GM19463 (cell line): ENCODE measurements around the gene SLC5A9.
A peak's percentile ranks its signal among the peaks of the same experiment; 100 is the strongest.

Experiments used
- ATAC-seq: cut with Tn5 transposase; IDR thresholded peaks from one replicate; pipeline ENCODE4 v1.9.1; 2021; ENCODE audit warnings: mild to moderate bottlenecking, moderate library complexity; ENCODE audit not compliant: unreplicated experiment

SLC5A9 gene

DNA sequence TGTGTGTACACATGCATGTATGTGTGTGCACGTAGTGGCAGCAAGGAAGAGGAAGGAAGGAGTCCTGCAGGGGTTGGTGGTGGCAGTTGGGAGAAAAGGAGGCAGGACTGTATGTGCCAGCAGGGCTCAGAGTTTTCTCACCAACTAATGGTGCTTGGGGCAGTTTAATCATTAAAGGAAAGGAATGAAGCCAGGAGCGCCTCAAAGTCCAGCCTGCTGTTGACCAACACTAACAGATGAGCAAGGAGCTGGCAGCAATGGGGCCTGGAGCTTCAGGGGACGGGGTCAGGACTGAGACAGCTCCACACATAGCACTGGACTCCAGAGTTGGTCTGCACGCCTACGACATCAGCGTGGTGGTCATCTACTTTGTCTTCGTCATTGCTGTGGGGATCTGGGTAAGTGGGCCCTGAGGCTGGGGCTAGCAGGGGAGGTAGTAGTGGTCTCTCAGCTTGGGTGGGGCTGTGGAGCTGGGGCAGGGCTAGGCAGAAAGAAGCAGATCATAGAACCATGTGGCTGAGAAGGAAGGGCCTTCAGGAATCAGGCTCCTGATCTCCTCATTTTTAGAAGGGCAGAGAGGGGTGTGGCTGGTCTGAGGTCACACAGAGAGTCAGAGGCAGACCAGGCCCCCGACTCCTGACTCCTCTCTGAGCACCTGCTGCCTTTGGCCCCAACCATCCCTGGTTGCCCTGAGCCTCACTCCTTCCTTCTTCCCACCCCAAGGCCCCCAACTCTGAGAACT is at the start of gene SLC5A9:
Gene SLC5A9 (plus strand): TSS at position 216 of the 742 bp plus-strand sequence. CDS start 21 bp downstream, at position 237.
- ATAC-seq, result no peak

DNA sequence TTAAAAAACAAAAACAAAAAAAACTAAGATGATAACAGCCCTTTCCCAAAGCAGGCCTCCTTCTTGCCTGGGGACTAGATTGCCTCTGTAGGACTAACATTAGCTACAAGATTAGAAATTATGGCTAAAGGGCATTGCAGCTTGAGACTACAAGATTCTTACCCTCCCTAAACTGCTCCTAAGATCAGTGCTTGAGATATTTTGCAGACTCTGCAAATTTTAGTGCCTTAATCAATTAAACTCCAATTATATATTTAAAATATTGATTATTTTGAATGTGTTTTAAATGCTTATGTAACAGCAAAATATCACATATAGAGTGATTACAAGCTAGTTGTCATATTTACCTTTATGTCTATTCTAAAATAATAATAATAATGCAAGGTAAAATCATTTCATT is 47.4 kb upstream of the SLC5A9 start:
- ATAC-seq, result no peak

GRCh38 chr1:48177257-48177656 is 45.3 kb upstream of the SLC5A9 start:
- no peak for ATAC-seq

DNA sequence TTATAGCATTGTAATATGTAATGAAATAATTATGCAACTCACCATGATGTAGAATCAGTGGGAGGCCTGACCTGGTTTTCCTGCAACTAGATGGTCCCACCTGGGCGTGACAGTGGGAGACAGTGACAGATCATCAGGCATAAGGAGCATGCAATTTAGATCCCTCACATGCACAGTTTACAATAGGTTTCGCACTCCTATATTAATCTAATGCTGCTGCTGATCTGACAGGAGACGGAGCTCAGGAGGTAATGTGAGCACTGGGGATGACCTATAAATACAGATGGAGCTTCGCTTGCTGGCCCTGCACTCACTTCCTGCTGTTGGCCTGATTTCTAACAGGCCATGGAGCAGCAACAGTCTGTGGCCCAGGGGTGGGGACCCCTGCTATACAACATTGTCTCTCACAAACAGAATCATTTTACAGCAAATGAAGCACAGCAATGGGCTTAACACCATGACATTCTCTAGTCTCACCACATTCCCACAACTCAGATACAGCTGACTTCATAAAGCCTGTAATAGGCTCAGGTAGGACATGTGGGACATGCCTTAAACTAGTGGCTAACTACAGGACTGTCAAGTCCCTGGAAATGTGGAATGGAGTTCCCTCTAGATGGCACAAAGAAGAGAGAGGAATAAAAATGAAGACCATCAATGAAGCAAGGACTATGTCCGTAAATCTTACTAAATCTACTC is 40.7 kb upstream of the SLC5A9 start:
- ATAC-seq, result peak; percentile 8

DNA sequence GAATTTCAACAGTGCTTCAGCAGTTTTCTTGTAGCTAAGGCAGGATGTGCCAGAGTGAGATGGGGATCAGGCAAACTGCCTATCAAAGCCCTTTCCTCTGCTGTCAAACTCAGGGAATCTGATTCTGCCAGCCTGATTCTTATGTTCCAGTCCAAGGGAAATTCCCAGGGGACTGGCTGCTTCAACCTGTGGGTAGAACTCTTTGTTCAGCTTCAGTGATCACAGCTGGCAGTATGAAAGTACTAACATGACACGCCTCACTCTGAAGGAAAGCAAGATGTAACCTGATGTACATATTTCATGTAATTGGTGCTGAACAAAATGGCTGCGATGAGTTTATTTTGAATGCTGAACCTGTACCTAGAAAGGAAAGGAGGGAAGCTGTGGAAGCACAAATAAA is 40.1 kb upstream of the SLC5A9 start:
- peak; percentile 91 for ATAC-seq

DNA sequence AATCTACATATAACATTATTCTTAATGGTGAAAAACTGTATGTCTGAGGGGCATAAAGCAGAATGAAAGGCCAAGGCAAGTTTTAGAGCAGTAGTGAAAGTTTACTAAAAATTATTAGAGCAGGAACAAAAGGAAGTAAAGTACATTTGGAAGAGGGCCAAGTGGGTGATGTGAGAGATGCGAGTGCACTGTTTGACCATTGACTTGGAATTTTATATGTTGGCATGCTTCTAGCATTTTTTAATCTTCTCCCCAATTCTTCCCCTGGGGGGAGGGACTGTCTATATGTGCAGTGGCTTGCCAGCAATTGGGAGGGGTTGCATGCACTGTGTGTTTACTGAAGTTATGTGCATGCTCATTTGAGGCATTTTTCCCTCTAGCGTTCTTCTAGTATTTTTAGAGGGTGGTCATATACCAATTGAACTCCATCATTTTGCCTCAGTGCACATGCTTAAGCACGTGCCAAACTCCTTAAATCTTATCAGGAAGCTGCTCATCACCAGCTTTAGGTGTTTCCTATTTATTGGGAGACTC is 36.1 kb upstream of the SLC5A9 start:
- ATAC-seq, result no peak

- no peak for ATAC-seq
Measured at GRCh38 chr1:48187969-48188563, 34.5 kb upstream of the SLC5A9 start.

DNA sequence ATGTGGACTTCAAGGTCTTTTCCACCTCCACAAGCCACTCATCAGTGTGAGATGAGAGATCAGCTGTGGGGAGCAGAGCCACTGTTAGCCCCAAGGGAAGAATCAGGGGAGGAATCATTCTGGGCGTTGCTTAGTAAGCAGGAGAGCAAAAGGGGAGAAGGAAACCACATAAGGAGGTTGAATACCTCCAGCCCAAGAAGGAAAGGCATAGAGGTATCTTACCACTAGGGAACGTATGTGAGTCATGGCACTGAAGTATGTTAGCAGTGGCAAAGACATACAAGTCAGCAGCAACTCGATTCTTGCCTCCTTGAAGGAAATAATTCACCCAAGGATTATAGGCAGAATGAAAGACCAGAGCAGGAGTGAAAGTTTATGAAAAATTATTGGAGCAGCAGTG is 31.6 kb upstream of the SLC5A9 start:
- ATAC-seq, result no peak

GRCh38 chr1:48194801-48195200 is 27.7 kb upstream of the SLC5A9 start:
- ATAC-seq, result no peak

DNA sequence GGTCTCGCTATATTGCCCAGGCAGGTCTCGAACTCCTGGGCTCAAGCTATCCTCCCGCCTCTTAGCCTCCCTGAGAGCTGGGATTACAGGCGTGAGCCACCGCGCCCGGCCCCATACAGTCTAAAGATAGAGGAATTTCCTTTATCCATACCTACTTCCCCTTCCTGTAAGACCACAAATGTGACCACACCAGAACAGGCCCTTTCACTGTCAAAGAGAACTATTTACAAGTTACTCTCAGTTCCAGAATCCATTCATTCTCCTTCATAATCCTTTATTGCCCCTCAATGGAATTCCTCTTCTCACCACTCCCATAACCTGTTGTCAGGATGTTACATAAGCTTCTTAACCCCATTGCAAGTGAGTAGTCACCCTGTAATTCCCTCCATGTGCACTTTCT is 26.3 kb upstream of the SLC5A9 start:
- ATAC-seq, result no peak

GRCh38 chr1:48198970-48199369 is 23.5 kb upstream of the SLC5A9 start:
- ATAC-seq, result no peak

DNA sequence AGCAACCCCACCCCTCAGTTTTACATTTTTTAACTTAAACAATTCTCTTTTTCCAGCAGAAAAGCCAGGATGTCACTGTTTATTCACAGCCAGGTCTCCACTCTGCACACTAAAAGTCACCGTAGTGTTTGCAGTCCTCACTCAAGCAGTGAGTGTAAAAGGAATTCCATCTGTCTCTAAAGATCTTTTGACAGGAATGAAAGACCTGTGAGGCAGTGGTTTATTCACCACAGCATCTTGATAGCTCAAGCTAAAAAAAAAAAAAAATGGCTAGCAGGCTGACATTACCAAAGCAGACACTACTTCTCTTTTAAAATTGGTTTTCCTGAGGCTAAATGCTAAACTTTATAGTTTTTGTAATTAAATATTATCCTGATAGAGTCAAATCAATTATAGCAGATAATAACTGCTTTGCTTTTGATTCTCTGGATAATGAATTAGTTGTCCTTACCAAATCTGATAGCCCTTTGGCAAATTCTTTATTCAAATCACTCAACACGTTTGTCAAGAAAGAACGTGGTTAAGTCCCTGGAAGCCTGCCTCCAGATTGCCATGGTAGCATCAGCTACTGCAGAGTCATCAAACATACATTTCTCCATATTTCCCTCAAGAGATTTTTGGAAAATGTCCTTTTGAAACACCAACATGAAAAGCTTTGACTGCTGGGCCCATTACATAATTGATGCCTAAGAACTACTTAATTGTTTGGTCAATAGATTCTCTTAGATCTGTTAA is 22.2 kb upstream of the SLC5A9 start:
- no peak for ATAC-seq

DNA sequence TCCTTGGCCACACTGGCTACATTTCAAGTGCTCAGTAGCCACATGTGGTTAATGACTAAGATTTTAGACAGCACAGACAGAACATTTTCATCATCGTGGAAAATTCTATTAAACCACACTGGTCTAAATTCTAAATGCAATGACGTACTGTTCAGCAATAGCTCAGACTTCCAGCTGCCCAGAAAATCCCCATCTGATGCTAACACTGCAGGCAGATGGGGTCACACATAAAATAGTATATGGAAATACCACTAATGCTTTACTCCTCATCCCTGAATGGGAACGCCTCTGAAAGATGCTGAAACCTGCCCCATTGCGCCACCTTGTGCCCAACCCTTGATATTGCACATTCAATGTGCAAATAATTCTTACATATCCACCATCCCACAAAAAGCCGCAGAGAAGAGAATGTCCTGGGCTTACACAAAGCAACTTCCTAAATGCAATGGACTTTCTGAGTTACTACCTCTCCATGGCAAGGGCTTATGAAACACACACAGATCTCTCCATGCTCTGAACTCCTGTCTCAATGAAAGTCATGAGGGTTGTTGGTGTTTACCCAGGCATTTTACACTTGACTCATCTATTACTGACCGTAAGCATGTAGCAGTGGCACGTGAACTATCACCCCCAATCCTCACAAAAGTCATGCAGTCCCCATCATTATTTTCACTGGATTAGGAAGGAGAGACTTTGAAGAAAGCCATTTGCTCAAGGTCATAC is 20.3 kb upstream of the SLC5A9 start:
- ATAC-seq, result no peak

DNA sequence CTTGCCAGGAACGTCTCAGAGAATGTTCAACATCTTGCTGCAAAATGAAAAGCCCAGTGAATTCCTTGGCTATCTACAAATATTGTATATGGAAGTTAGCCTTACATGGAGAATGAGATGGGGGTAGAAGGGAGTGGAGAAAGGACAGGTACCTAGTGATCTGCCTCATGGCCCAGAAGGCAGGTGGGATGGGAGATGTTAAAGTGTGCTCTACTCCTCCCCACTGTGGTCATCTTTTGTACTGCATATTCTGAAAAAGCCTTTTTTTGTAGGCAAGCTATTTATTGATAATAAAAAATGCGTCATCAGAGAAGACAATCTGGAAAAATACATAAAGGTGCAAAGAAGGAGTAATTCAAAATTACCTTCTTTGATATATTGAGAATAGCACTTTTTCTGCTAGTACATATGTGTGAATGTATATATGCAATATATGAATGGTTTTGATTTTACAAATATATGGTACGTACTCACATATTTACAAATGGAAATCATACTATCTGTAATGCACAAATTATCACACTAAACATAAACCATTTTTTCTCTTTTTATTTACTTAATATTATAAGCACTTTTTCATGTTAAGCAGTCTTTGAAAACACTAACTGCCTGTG is 19.1 kb upstream of the SLC5A9 start:
- ATAC-seq, result no peak

DNA sequence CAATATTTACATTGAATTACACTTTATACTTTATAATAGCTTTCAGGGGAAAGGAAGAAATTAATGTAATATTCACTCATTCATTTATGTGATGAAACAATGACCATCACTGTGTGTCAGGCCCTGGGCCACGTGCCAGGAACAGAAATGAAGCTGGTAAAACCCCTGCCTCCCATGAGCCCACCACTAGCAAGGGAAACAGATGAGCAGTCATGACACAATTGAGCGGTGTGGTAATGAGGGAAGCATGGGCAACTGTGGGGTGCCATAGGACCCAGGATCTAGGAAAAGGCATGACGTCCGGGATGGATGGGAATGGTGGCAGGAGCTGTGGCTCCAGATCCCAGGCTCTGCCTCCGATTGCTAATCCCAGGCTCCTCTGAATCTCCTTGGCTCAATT is 17.0 kb upstream of the SLC5A9 start:
- no peak for ATAC-seq

- no peak for ATAC-seq
Measured at GRCh38 chr1:48206371-48206770, 16.1 kb upstream of the SLC5A9 start.

DNA sequence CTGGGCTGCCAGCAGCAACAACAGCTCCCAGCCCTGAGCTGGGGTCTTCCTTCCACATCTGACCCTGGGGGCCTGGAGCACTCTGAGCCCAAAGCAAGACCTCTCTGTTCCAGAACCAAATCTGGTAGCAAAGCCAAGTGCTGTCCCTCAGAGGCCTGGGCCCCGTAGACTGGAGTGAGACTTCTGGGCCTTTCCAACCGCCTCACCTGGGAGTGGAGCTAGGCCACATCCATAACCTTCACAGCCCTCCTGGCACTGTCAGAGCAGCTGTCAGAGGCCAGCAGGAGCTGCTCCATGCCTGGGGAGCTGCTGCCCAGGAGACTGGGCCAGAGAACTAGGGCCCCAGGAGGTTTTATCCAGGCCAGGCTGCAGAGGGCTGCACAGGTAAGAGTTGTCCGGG is 15.4 kb upstream of the SLC5A9 start:
- no peak for ATAC-seq

DNA sequence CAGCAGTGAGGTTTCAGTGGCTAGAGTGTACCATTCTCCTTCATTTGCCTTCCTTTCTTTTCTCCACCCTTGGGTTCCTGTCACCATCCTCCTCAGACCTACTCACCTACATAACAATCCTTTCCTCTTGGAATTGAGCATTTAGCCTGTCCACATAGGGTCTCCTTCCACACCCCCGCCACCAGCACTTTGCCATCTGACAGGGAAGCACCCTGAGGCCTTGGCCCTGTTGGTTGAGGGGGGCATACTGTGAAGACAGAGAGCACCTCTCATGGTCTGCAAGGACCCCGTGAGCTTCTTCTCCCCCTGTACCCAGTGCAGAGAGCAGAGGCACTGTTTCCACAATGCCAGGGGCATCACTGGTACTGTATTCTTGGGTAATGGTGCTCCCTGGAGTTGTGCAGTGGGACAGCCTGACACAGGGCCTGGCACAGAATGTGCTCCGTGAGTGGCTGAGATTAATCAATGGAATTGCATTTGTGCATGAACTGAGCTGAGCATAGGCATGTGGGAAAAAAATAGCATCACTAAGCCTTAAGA is 14.9 kb upstream of the SLC5A9 start:
- no peak for ATAC-seq

DNA sequence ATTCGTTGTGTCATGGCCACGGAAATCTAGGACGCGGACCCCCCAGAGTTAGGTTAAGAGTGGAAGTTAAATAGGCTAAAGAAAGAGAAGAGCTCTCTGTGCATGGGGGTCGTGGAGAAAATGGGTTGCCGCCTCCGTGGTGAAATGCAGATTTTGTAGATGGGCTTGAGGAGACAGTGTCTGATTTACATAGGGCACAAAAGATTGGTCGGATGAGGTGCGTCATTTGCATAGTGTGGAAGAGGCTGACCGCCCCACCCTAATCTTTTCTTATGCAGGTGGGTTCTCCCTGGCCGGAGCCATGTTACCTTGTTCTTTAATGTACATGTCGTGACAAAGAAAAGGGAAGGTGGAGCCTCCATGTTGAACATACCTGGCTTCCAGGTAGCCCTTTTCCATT is 14.3 kb upstream of the SLC5A9 start:
- no peak for ATAC-seq

DNA sequence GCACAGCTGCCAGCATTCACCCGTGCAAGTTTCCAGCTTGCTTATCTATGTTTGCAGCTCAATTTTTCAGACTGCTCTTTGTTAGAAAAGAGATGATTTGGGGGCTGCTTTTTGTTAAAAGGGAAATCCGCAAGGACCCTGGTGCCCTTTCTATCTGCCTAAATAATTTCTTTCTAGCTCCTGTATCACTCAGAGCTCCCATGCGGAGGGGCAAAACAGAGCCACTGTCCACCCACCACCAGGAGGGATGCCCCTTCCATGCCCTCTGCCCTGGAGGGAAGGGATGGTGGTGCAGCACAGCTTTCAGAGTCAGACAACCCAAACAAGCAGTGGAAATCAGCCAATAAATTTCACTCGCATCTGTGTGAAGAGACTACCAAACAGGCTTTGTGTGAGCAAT is 13.9 kb upstream of the SLC5A9 start:
- ATAC-seq, result no peak
